ENCODE results near the gene PFN4.

Gene PFN4

DNA sequence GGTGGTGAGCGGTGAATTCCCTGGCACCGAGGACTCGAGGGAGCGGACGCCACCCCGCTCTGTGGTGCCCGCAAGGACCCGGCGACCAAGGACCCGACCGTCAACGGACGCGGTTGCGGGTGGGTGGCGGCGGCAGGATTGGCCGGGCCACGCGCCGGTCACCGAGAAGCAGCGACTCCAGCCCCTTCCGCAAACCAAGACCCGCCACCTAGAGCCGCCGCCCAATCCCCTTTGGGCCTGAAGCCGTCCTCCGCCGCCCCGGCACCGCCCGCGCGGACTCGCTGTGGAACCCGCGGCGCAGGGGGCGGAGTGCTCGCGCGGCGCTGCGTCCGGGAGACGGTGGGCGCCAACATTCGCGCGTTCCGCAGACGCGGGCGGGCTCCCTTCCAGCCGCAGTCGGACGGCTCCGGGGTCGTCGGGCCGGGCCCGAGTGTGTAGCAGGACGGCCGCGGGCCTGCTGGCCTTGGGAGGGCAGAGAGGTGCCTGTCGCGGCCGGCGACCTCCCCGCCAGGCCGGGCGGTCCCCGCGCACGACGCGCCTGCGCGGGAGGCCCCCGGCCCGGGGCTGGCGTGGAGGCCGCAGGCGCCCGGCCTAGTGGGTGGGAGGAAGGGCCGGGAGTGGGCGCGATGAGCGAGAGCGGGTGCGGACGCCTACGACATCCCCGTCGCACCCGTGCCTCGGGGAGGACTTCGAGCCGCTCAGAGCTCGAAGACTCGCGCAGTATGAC lies at the start of gene PFN4, which contains the start of gene FAM228B:
PFN4 (minus strand) TSS at position 140 of the 727 bp plus-strand sequence. CDS start 799 bp downstream, outside the sequence.
FAM228B (plus strand) TSS at position 275 of the 727 bp plus-strand sequence. CDS start 893 bp downstream, outside the sequence.
- DNase-seq (ENCODE audit: low read depth), result peak; percentile 91
- TF ChIP-seq, protein P1, sequence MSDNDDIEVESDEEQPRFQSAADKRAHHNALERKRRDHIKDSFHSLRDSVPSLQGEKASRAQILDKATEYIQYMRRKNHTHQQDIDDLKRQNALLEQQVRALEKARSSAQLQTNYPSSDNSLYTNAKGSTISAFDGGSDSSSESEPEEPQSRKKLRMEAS (IDR thresholded peaks at IDR 0.05; ENCODE audit: low read depth, low read length), result peak; percentile 17; the same call in 1 of the 2 replicates
- TF ChIP-seq POLR2A (IDR thresholded peaks at IDR 0.05; ENCODE audit: extremely low read depth, insufficient read length), result peak; percentile 59
- no peak for TF ChIP-seq MYC (IDR thresholded peaks at IDR 0.05; ENCODE audit: low read depth, low read length)
- H3K4me3 ChIP-seq (ENCODE audit: low read depth, low read length), result peak within 1 kb of the TSS; percentile 68

DNA sequence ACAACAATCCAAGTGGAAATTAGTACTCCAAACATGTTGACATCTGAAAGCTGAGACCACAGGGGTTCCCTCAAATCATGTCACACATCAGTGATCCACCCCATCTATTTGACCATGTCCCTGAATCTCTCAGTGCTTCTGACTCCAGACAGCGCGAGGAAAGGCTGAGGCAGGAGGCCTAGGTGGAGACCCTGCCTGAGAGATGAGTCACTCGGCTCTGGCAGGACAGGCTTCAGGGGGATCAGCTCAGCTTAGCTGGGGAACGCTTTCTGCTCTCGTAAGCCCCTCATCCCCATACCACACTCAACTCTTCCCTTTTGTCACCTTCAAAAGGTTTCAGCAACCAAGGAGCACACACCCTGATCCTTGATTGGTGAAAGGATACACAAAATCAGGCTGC lies 45.9 kb upstream of the PFN4 start:
- H3K4me3 ChIP-seq (ENCODE audit: low read depth, low read length), result no peak overlapping the region
- TF ChIP-seq POLR2A (IDR thresholded peaks at IDR 0.05; ENCODE audit: extremely low read depth, insufficient read length) (no peak), MYC (IDR thresholded peaks at IDR 0.05; ENCODE audit: low read depth, low read length) (no peak), CTCF (IDR thresholded peaks at IDR 0.05; ENCODE audit: low read depth, low read length) (no peak)
- TF ChIP-seq, protein P1 (IDR thresholded peaks at IDR 0.05; ENCODE audit: low read depth, low read length), result no peak
- DNase-seq (ENCODE audit: low read depth), result no peak

- DNase-seq (ENCODE audit: low read depth), result peak; percentile 73
- H3K4me3 ChIP-seq (ENCODE audit: low read depth, low read length), result no peak overlapping the region
- TF ChIP-seq, protein P1 (IDR thresholded peaks at IDR 0.05; ENCODE audit: low read depth, low read length), result peak; percentile 45; the same call in 1 of the 2 replicates
- TF ChIP-seq MYC (IDR thresholded peaks at IDR 0.05; ENCODE audit: low read depth, low read length) (0 out of 2 replicates have a peak, but pooled peaks have one; percentile 34), POLR2A (IDR thresholded peaks at IDR 0.05; ENCODE audit: extremely low read depth, insufficient read length) (no peak), CTCF (IDR thresholded peaks at IDR 0.05; ENCODE audit: low read depth, low read length) (peak; percentile 96)
Observed at GRCh38 chr2:24164416-24164973, 41.4 kb upstream of the PFN4 start.

DNA sequence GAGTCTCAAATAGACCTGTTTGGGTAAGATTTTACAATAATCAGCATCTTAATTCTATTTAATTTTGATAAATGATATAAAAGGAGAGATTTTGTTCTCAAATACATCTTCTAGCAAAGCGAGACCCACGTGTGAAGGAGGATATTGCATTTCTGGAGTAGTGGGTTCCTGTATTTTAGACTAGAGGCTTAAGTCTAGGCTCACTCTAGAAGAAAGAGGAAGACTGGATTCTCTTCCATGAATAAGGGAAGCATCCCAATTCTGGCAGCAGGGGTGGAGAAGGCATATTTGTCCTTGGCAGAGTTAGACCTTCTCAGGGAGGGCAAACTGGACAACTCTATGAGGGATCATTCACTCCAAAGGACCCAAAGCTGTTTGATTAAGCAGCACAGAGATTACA lies 40.5 kb upstream of the PFN4 start:
- no peak overlapping the region for H3K4me3 ChIP-seq (ENCODE audit: low read depth, low read length)
- DNase-seq (ENCODE audit: low read depth), result no peak
- TF ChIP-seq, protein P1 (IDR thresholded peaks at IDR 0.05; ENCODE audit: low read depth, low read length), result no peak
- TF ChIP-seq MYC (IDR thresholded peaks at IDR 0.05; ENCODE audit: low read depth, low read length) (no peak), CTCF (IDR thresholded peaks at IDR 0.05; ENCODE audit: low read depth, low read length) (no peak), POLR2A (IDR thresholded peaks at IDR 0.05; ENCODE audit: extremely low read depth, insufficient read length) (no peak)

- no peak for TF ChIP-seq MYC (IDR thresholded peaks at IDR 0.05; ENCODE audit: low read depth, low read length)
- DNase-seq (ENCODE audit: low read depth), result peak; percentile 66
- no peak overlapping the region for H3K4me3 ChIP-seq (ENCODE audit: low read depth, low read length)
Observed at GRCh38 chr2:24163186-24163585, 40.1 kb upstream of the PFN4 start.

DNA sequence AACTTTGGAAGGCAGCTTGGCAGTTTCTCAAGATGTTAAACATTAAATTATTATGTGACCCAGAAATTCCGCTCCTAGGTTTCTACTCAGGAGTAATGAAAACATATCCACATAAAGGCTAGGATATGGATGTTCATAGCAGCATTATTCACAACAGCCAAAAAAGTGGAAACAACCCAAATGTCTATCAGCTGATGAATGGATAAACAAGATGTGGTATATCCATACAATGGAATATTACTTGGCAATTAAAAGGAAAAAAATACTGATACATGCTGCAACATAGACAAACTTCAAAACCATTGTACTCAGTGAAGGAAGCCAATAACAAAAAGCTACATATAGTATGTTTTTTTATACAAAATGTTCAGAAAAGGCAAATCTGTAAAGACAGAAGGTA lies 39.4 kb upstream of the PFN4 start:
- DNase-seq (ENCODE audit: low read depth), result no peak
- no peak for TF ChIP-seq CTCF (IDR thresholded peaks at IDR 0.05; ENCODE audit: low read depth, low read length)
- TF ChIP-seq POLR2A (IDR thresholded peaks at IDR 0.05; ENCODE audit: extremely low read depth, insufficient read length), result no peak
- TF ChIP-seq, protein P1 (IDR thresholded peaks at IDR 0.05; ENCODE audit: low read depth, low read length), result no peak
- TF ChIP-seq MYC (IDR thresholded peaks at IDR 0.05; ENCODE audit: low read depth, low read length), result no peak
- H3K4me3 ChIP-seq (ENCODE audit: low read depth, low read length), result no peak overlapping the region
